HTERT RPE-1 (cell line): ENCODE measurements around the gene GPR135.

ENCODE experiments used
- in situ Hi-C: fragments of 300-500 bp; cut with MboI; formaldehyde crosslinking; loops from 4 replicates; pipeline ENCODE4 v1.14.3; 2020; ENCODE audit warnings: low sequenced_read_pairs

The GPR135 gene

GRCh38 chr14:59424341-59425071 is 40.7 kb downstream of the GPR135 start:
- in situ Hi-C loops, result no loop called here

GRCh38 chr14:59422069-59422881 is 42.9 kb downstream of the GPR135 start:
- in situ Hi-C loops, result no loop called here

GRCh38 chr14:59419303-59419702 is 45.9 kb downstream of the GPR135 start:
- in situ Hi-C loops, result no loop called here

- in situ Hi-C loops, result no loop called here
Measured at GRCh38 chr14:59417311-59417710, 47.9 kb downstream of the GPR135 start.

GRCh38 chr14:59415836-59416602 is 49.2 kb downstream of the GPR135 start:
- in situ Hi-C loops, result no loop called here
